SK-N-MC (cell line): ENCODE data around the gene SMTNL1.

Source experiments
- EZH2 ChIP-seq: fragments of 200-600 bp; sonication (generic); IDR thresholded peaks from one replicate; pipeline ENCODE4 v1.6.1; 2017; ENCODE audit warnings: antibody characterized with exemption
- POLR2AphosphoS5 ChIP-seq: IDR thresholded peaks from 2 replicates; pipeline ENCODE4 v1.6.1; 2012; ENCODE audit warnings: mild to moderate bottlenecking, low read depth, low read length, borderline replicate concordance

DNA sequence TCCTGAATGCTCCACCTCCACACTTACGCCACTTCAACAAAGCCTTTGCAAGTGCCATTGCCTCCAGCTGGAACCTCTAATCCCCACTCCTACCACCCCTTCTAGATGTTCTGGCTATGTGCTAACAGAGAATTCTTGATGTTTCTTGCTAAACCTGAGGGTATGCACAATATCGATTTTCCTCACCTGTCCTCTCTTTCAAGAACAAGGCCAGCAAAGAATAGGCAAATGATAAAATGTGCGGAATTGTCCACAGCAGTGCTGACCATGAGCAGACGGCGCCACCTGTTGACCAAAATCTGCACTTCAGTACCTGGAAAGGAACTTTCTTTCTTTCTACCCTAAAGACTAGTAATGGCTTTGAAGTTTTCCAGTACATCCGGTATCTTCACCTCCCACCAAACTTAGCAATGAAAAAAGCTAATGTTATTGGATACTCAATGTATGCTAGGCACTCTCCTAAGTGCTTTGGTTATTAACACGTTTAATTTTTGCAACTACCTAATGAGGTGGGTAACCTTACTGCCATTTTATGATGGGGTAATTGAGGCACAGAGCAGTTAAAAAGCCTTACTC, 10.3 kb upstream of the SMTNL1 start:
- 0 out of 2 replicates have a peak, but pooled peaks have one; percentile 12 for TF ChIP-seq POLR2AphosphoS5
- no peak for TF ChIP-seq EZH2
